IMR-90 (cell line): ENCODE results near the gene CLCA1. TPM values are rescaled to one million over a fixed set of nuclear protein-coding genes. Genes with fewer than 3 reads are reported as not detected.

ENCODE experiments used
- ATAC-seq: fragments of 200-7000 bp; cut with Tn5 transposase; 2 replicates; pipeline ENCODE4 v1.9.1; 2020; ENCODE audit warnings: low read depth, mild to moderate bottlenecking, moderate library complexity
- BruUV-seq: library from RNA; stranded (reverse); fragments of 400-500 nt; replicated peaks from 2 replicates; lab custom pipeline; 2021; lab: Mats Ljungman, UMichigan
- CTCF ChIA-PET: fragments of 300-600 bp; formaldehyde crosslinking; extraction: SDS; loops from one replicate; lab custom pipeline; 2021; ENCODE audit warnings: antibody characterized with exemption; lab: Yijun Ruan, JAX
- POLR2A ChIA-PET: fragments of 300-600 bp; sonication (Branson Sonifier 250); formaldehyde crosslinking; loops from one replicate; lab custom pipeline; 2022; ENCODE audit warnings: antibody characterized with exemption; ENCODE audit not compliant: unreplicated experiment; lab: Charles Lee
- DNase-seq: peaks from one replicate; pipeline ENCODE4 v3.0.0; 2013
- H2AFZ ChIP-seq: replicated peaks from 2 replicates; pipeline ENCODE3; 2013; ENCODE audit warnings: low read length, mild to moderate bottlenecking; ENCODE audit not compliant: poor library complexity
- H2AK5ac ChIP-seq: 2 replicates; pipeline ENCODE4 v1.6.1; 2013; ENCODE audit warnings: low read depth, low read length, inconsistent platforms
- H2AK9ac ChIP-seq: replicated peaks from 2 replicates; pipeline ENCODE3; 2013; ENCODE audit warnings: mild to moderate bottlenecking, low read depth, low read length, moderate library complexity; ENCODE audit not compliant: poor library complexity
- H2BK120ac ChIP-seq: 2 replicates; pipeline ENCODE4 v1.6.1; 2013; ENCODE audit warnings: low read depth, low read length, inconsistent platforms
- H2BK15ac ChIP-seq: 3 replicates; pipeline ENCODE4 v1.6.1; 2013; ENCODE audit warnings: low read depth, low read length, inconsistent platforms
- H2BK20ac ChIP-seq: 2 replicates; pipeline ENCODE4 v1.6.1; 2013; ENCODE audit warnings: low read depth, mild to moderate bottlenecking, inconsistent platforms, low read length, moderate library complexity
- H2BK5ac ChIP-seq: 2 replicates; pipeline ENCODE4 v1.6.1; 2013; ENCODE audit warnings: mild to moderate bottlenecking, low read depth, low read length, inconsistent platforms; ENCODE audit not compliant: poor library complexity, severe bottlenecking
- H3K14ac ChIP-seq: replicated peaks from 2 replicates; pipeline ENCODE4 v1.6.1; 2013; ENCODE audit warnings: low read depth, low read length, inconsistent platforms
- H3K18ac ChIP-seq: 2 replicates; pipeline ENCODE4 v1.6.1; 2013; ENCODE audit warnings: low read depth, low read length, control low read depth
- H3K23ac ChIP-seq: 2 replicates; pipeline ENCODE4 v1.6.1; 2013; ENCODE audit warnings: low read depth, low read length, inconsistent platforms
- H3K27ac ChIP-seq: 2 replicates; pipeline ENCODE4 v1.5.1; 2013; ENCODE audit warnings: mild to moderate bottlenecking, control low read depth, low read length; ENCODE audit not compliant: insufficient read depth
- H3K27me3 ChIP-seq: 2 replicates; pipeline ENCODE4 v1.6.1; 2013; ENCODE audit warnings: low read length; ENCODE audit not compliant: control insufficient read depth, insufficient read depth
- H3K36me3 ChIP-seq: 2 replicates; pipeline ENCODE4 v1.6.1; 2013; ENCODE audit warnings: low read length, mixed read lengths; ENCODE audit not compliant: control insufficient read depth, insufficient read depth
- H3K4ac ChIP-seq: 2 replicates; pipeline ENCODE4 v1.6.1; 2013; ENCODE audit warnings: low read depth, low read length, inconsistent platforms
- H3K4me1 ChIP-seq: 2 replicates; pipeline ENCODE4 v1.6.1; 2013; ENCODE audit warnings: low read length, mixed read lengths; ENCODE audit not compliant: control insufficient read depth, insufficient read depth
- H3K4me2 ChIP-seq: 2 replicates; pipeline ENCODE4 v1.6.1; 2013; ENCODE audit warnings: low read depth, mild to moderate bottlenecking, control low read depth, low read length, moderate library complexity
- H3K4me3 ChIP-seq: 2 replicates; pipeline ENCODE4 v1.5.1; 2013; ENCODE audit warnings: low read depth, mild to moderate bottlenecking, control low read depth, low read length, moderate library complexity; ENCODE audit not compliant: insufficient read depth
- H3K56ac ChIP-seq: 2 replicates; pipeline ENCODE4 v1.6.1; 2013; ENCODE audit warnings: low read length, inconsistent platforms; ENCODE audit not compliant: insufficient read depth; ENCODE audit errors: extremely low read depth
- H3K79me1 ChIP-seq, 2 experiments: 2 replicates each; pipeline ENCODE4 v1.6.1; 2013; ENCODE audit warnings: low read length in 2 of 2, inconsistent platforms in 1 of 2, low read depth in 1 of 2
- H3K9ac ChIP-seq: 2 replicates; pipeline ENCODE4 v1.6.1; 2013; ENCODE audit warnings: low read depth, low read length, control low read depth
- H3K9me1 ChIP-seq: 2 replicates; pipeline ENCODE4 v1.6.1; 2013; ENCODE audit warnings: low read length, inconsistent platforms; ENCODE audit not compliant: insufficient read depth
- H3K9me3 ChIP-seq: 2 replicates; pipeline ENCODE4 v1.6.1; 2013; ENCODE audit warnings: low read length; ENCODE audit not compliant: control insufficient read depth, insufficient read depth
- H4K20me1 ChIP-seq: 2 replicates; pipeline ENCODE4 v1.6.1; 2013; ENCODE audit warnings: low read length, inconsistent platforms; ENCODE audit not compliant: insufficient read depth
- H4K5ac ChIP-seq: 2 replicates; pipeline ENCODE4 v1.6.1; 2013; ENCODE audit warnings: mild to moderate bottlenecking, low read depth, low read length, control low read depth
- H4K8ac ChIP-seq, 2 experiments: 2 replicates each; pipeline ENCODE4 v1.6.1; 2013; ENCODE audit warnings: low read depth in 2 of 2, low read length in 2 of 2, control low read depth in 1 of 2, inconsistent platforms in 1 of 2
- H4K91ac ChIP-seq: 2 replicates; pipeline ENCODE4 v1.6.1; 2013; ENCODE audit warnings: low read depth, low read length, inconsistent platforms; ENCODE audit not compliant: insufficient read depth
- FOS ChIP-seq: fragments of 150-350 bp; IDR thresholded peaks from 2 replicates; pipeline ENCODE4 v1.6.1; 2016; ENCODE audit warnings: low read depth, low read length
- MXI1 ChIP-seq: IDR thresholded peaks from 2 replicates; pipeline ENCODE4 v1.6.1; 2012; ENCODE audit warnings: low read depth, mild to moderate bottlenecking, low read length, moderate library complexity, borderline replicate concordance
- POLR2A ChIP-seq: IDR thresholded peaks from 2 replicates; pipeline ENCODE4 v1.6.1; 2012; ENCODE audit warnings: mild to moderate bottlenecking, low read depth, low read length
- RAD21 ChIP-seq: IDR thresholded peaks from 2 replicates; pipeline ENCODE4 v1.6.1; 2012; ENCODE audit warnings: low read length, improper control_type of control experiment
- RFX5 ChIP-seq: IDR thresholded peaks from 2 replicates; pipeline ENCODE4 v1.8.0; 2012; ENCODE audit warnings: low read depth, mild to moderate bottlenecking, low read length, moderate library complexity
- dilution Hi-C: fragments of 300-500 bp; cut with HindIII; formaldehyde crosslinking; loops from one replicate; pipeline ENCODE4 v1.14.3; 2018; ENCODE audit warnings: low sequenced_read_pairs; ENCODE audit not compliant: unreplicated experiment
- in situ Hi-C: fragments of 300-500 bp; cut with MboI; formaldehyde crosslinking; loops from 3 replicates; pipeline ENCODE4 v1.14.3; 2019; ENCODE audit warnings: low sequenced_read_pairs, inconsistent platforms, mixed read lengths
- intact Hi-C: fragments of 100-400 bp; cut with micrococcal nuclease; formaldehyde crosslinking; loops from 2 replicates; pipeline ENCODE4 v1.10.0; 2022
- polyA plus RNA-seq, 3 experiments: library from polyadenylated mRNA; depleted of rRNA; stranded (reverse); fragments of >200 nt; gene quantifications; 2 replicates each; pipeline ENCODE4 v1.2.3, GENCODE V29; 2012; ENCODE audit warnings: low replicate concordance in 1 of 3
- total RNA-seq: library from RNA; depleted of rRNA; stranded (reverse); fragments of >200 nt; gene quantifications from 2 replicates; pipeline ENCODE4 v1.2.3, GENCODE V29; 2012; rRNA removed
- TF ChIP-seq, protein P1 (sequence below): fragments of 150-350 bp; IDR thresholded peaks from 2 replicates; pipeline ENCODE4 v1.6.1; 2016; ENCODE audit warnings: low read depth, mild to moderate bottlenecking, low read length, moderate library complexity, borderline replicate concordance

The CLCA1 gene
- total and polyA plus RNA-seq, 2 of the 4 experiments (the other 2 are of a cell fraction), result not detected

DNA sequence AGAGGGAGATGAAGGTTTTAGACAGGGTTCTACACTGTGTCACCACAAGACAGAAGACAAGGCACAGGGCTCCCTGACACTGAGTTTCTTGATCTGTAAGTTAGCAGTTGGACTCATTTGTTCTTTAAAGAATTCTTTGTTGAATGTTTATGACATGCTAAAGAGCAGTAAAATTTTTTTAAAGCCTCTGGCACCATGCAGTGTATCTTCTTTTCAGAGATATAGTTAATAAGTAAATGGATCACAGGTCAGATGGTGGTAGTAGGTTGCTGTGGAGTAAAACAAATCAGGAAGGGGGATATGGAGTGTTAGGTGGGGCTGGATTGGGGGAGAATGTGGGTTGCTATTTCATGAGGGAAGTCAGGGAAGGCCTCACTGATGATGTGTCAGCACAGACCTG, 80.1 kb downstream of the CLCA1 start:
- H3K4me1 ChIP-seq, result no peaks in the 10 kb centered on the region
- no peak overlapping the region for H3K56ac ChIP-seq
- H4K91ac ChIP-seq, result no peak overlapping the region
- no peak overlapping the region for H4K5ac ChIP-seq
- H2AK9ac ChIP-seq, result no peak overlapping the region
- no peak overlapping the region for H3K18ac ChIP-seq
- H2BK5ac ChIP-seq, result no peak overlapping the region
- no peak overlapping the region for H3K27ac ChIP-seq
- no peak overlapping the region for H3K14ac ChIP-seq
- H4K8ac ChIP-seq, result no peak overlapping the region
- H2BK120ac ChIP-seq, result no peak overlapping the region
- dilution Hi-C loops, result no loop called here
- 0 out of 2 replicates have a peak, but pooled peaks cover 2% of the 10 kb centered on the region for H3K9me3 ChIP-seq
- H3K27me3 ChIP-seq, result no peaks in the 10 kb centered on the region
- no peaks in the 10 kb centered on the region for H3K9me1 ChIP-seq
- TF ChIP-seq MXI1, result no peak
- TF ChIP-seq RAD21, result no peak
- TF ChIP-seq, protein P1, sequence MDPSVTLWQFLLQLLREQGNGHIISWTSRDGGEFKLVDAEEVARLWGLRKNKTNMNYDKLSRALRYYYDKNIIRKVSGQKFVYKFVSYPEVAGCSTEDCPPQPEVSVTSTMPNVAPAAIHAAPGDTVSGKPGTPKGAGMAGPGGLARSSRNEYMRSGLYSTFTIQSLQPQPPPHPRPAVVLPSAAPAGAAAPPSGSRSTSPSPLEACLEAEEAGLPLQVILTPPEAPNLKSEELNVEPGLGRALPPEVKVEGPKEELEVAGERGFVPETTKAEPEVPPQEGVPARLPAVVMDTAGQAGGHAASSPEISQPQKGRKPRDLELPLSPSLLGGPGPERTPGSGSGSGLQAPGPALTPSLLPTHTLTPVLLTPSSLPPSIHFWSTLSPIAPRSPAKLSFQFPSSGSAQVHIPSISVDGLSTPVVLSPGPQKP, result no peak
- no peak for TF ChIP-seq RFX5
- TF ChIP-seq POLR2A, result no peak
- TF ChIP-seq FOS, result no peak
- H3K23ac ChIP-seq, result no peak overlapping the region
- DNase-seq, result no peak
- H3K36me3 ChIP-seq, result no peaks in the 10 kb centered on the region
- no peak overlapping the region for H2AK5ac ChIP-seq
- H3K79me1 ChIP-seq, result no peaks in the 10 kb centered on the region
- no TSS peak for BruUV-seq
- H2BK15ac ChIP-seq, result no peak overlapping the region
- H3K4ac ChIP-seq, result no peak overlapping the region
- no peak overlapping the region for H2BK20ac ChIP-seq
- in situ Hi-C loops, result no loop called here
- H4K20me1 ChIP-seq, result no peaks in the 10 kb centered on the region
- H3K9ac ChIP-seq, result no peak overlapping the region
- no peak overlapping the region for H3K4me2 ChIP-seq
- ATAC-seq, result no peak
- H2AFZ ChIP-seq, result no peak overlapping the region
- ChIA-PET CTCF (no interaction called here), POLR2A (no interaction called here)
- intact Hi-C loops, result no loop called here
- no peak overlapping the region for H3K4me3 ChIP-seq

Other genes with a start within 250 kb of the CLCA1 start
- gene ODF2L, start 72.6 kb upstream of the CLCA1 start, total RNA-seq, result 10.4 and 20.0 TPM in 2 replicates
- gene ODF2L, start 72.6 kb upstream of the CLCA1 start, polyA plus RNA-seq (2012; rRNA removed), result 10.1 and 12.3 TPM in 2 replicates
- under 0.01 and 0.18 TPM in 2 replicates for gene CLCA2, start 44.8 kb upstream of the CLCA1 start, total RNA-seq
- 0.09 and 0.26 TPM in 2 replicates for gene CLCA2, start 44.8 kb upstream of the CLCA1 start, polyA plus RNA-seq (2012; rRNA removed)
- gene CLCA4, start 78.2 kb downstream of the CLCA1 start, total RNA-seq, result not detected in 2 replicates
- gene CLCA4, start 78.2 kb downstream of the CLCA1 start, polyA plus RNA-seq (2012; rRNA removed), result not detected in 2 replicates
- 22.2 and 30.3 TPM in 2 replicates for gene SH3GLB1, start 235.6 kb downstream of the CLCA1 start, total RNA-seq
- gene SH3GLB1, start 235.6 kb downstream of the CLCA1 start, polyA plus RNA-seq (2012; rRNA removed), result 25.1 and 36.5 TPM in 2 replicates